Measurements from ENCODE around the gene PGAP6. TPM values are rescaled to one million over a fixed set of nuclear protein-coding genes. Genes with fewer than 3 reads are reported as not detected.

Gene PGAP6
- total and polyA plus RNA-seq, 2 of the 13 experiments (the other 11 are each of a cell fraction or from before 2014, with no cell fraction given): 52.7 to 136 TPM

GRCh38 chr16:359871-360697 is 21.7 kb downstream of the PGAP6 start (continued):
- TF ChIP-seq ZHX1 (CRISPR knock-in tag; IDR thresholded peaks at IDR 0.05; ENCODE audit: low read depth) (peak; percentile 89), MLX (CRISPR knock-in tag; IDR thresholded peaks at IDR 0.05) (no peak), ZC3H13 (CRISPR knock-in tag; IDR thresholded peaks at IDR 0.05) (no peak), UBTF (CRISPR knock-in tag; IDR thresholded peaks at IDR 0.05) (0 out of 2 replicates have a peak, but pooled peaks have one; percentile 34), TCF7 (IDR thresholded peaks at IDR 0.05; ENCODE audit: low read depth) (peak; percentile 34; the same call in 1 of the 2 replicates), AHR (CRISPR knock-in tag; IDR thresholded peaks at IDR 0.05) (no peak), LCORL (IDR thresholded peaks at IDR 0.05) (no peak), LCORL (CRISPR knock-in tag; IDR thresholded peaks at IDR 0.05) (peak; percentile 70), ZNF670 (CRISPR knock-in tag; IDR thresholded peaks at IDR 0.05; ENCODE audit: borderline replicate concordance) (no peak), HMGXB4 (CRISPR knock-in tag; IDR thresholded peaks at IDR 0.05; ENCODE audit: borderline replicate concordance in 1 of 2, low read depth in 1 of 2) (no peak), TP53 (CRISPR knock-in tag; conservative IDR thresholded peaks at IDR 0.05) (no peak), ZNF773 (CRISPR knock-in tag; IDR thresholded peaks at IDR 0.05; ENCODE audit: borderline replicate concordance) (no peak), ZNF770 (CRISPR knock-in tag; IDR thresholded peaks at IDR 0.05) (peak; percentile 46; the same call in 1 of the 2 replicates)
